Suppressor macrophage treated with lipopolysaccharide for 1 hour (primary cell): ENCODE data around the gene ADCY5.

Source experiments
- DNase-seq, 3 donors: peaks; one replicate each; pipeline ENCODE4 v3.0.0-alpha.2; 2020 to 2022

ADCY5 gene

DNA sequence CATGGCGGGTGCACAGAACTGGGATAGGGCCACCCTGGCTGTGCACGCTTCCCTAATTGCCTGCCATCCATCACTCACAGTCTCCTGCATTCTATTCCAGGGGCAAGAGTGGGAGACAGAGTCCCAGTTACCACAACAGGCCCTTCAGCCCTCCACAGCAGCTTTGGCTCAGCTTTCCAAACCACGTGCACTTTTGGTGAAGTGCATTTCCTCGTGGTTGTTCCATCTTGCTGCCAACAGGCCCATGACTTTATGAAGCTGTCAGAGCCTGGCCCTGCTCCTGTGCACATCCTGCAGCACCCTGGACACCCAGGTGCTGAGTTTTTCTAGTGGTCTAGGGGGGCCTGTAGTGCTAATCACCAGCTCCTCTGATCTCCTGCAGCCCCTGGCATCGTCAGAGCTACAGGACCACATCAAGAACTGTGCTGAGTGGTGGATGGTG lies 110.2 kb downstream of the ADCY5 start:
- no peak for DNase-seq

DNA sequence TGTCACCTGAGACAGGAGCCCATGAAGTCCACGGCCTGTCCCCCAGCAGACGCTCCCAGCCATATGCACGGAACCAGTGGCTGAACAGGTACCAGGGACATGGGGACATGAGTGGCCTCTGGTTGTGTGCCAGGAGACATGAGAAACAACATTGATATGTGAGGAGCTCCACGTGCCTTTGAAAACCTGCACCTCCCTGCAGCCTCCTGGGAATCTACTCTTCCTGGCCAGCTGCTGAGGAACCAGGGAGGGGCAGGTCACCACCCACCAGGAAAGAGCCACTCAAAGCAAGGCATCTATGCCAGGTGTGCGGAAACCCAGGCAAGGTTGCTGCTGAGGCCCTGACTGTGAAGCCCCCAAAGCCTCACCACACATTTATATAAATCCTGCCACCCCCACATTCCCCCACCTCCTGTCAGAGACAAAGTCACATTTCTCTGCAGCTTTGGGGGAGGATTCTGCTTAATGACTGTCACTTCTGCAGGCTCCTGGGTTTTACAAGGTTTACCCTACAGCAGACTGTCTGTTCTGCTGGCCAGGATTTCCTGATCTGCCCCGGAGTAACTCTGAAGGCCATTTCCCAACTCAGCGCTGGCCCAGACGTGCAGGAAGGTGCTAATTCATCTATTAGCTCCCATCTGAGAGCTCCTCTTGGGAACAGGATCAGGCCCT lies 110.8 kb downstream of the ADCY5 start:
- no peak for DNase-seq

DNA sequence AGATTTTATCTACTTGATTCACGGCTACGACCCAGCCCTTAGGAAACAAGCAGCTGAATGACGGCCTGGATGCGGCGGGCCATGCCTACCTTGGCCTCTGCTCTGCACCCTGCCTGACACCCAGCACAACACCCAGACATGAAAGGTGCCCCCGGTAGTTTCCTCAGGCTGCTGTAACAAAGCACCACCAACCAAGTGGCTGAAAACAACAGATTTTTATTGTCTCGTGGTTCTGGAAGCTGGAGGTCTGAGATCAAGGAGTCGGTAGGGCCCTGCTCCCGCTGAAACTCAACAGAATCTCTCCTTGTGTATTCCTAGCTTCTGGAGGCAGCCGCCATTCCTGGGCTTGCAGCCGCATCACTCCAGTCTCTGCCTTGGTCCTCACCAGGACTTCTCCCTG lies 111.7 kb downstream of the ADCY5 start:
- no peak for DNase-seq

DNA sequence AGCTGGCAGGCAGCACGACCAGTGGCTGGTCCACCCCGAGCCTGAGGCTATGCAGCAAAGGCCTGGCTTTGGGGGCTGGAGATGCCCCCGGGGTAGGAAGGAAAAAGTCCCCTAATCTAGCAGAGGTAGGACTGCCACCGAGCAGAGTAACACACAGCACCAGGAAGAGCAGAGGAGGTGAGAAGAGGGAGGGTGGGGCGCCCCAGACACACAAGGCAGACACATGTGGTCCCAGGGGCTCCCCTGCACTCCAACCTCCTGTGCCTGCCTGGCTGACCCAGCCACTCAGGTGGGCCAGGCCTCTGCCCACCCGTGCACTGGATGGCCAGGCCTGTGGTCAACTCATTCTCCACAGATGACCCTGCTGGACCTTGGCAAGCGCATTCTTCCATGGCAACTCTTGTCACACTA lies 112.4 kb downstream of the ADCY5 start:
- DNase-seq, result no peak

DNA sequence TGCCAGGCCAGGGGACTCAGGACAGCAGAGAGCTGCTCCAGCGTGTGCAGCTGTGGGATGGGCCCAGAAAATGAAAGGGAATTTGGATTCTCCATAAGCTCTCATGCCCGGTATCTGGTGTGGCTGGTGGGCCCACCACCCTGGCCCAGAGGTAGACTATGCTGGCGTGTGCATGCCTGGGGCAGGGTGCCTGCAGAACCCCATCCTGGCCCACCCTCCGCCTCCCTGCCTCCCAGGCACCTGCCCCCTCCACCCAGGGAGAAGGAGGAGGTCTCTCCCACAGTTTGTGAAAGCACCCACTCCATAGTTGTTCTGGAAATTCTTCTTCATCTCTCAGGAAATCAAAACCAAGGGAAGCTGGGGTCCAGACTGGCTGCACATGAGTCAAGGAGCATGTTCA lies 112.9 kb downstream of the ADCY5 start:
- DNase-seq, result no peak

DNA sequence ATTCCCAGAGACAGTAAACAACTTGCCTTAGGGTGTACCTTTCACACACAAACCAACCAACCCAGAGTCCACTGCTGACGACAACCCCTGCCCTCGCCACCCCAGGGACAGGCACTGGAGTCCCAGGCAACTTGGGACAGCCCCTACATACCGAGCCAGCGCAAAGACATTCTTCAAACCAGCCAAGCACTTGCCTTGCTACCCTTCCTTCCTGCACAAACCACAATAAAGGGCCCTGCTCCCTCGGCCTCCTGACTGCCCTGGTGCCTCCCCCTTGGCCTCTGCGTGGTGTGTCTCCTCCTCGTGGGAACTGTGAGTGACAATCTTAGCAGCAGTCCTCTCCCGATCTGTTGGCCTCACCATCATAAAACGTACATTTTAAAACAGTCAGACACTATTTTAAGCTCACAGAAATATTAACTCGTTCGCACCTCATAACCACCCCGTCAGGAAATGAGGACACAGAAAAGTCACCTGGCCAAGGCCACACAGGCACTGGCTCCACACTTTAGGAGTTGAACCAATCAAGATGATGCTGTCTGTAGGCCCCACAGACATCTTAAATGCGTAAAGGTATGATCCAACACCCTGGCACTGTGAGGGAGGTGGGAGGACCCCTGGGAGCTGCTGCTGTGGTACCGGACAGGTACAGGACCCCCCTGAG lies 113.8 kb downstream of the ADCY5 start:
- no peak for DNase-seq

DNA sequence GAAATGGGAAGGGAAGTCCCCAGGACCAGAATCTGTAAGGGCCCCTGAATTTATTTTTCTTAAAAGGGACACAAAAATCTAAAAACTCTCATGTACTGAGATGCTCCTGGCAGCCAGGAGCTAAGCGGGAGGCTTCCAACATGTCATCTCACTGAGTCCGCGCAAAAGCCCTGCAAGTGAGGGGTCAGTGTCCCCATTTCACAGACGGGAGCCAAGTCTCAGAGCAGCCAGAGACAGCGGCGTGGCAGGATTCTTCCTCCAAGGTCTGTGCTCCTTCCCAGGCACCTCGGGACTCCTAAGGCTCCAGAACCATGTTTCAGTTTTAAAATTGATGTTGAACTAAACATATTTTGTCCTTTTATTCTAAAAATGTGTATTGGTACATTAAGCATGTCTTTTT lies 114.8 kb downstream of the ADCY5 start:
- DNase-seq, result no peak

DNA sequence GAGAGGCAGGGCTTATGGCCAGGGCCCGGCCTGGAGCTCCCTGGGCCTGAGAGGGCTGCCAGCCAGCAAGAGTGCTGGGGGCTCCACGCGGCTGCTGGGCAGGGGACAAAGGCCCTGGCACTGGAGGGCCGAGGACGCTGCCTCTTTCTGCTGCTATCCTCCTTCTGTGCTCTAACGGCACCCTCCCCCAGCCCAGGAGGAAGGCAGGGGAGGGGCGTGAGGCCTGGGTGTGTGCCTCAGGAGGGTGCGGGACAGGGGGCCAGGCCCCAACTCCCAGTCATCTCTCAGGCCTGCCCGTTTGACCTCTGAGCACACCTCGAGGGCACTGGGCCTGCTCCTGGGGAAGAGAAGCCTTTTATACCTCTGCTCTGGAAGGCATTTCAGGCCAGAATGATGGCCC lies 115.5 kb downstream of the ADCY5 start:
- no peak for DNase-seq

DNA sequence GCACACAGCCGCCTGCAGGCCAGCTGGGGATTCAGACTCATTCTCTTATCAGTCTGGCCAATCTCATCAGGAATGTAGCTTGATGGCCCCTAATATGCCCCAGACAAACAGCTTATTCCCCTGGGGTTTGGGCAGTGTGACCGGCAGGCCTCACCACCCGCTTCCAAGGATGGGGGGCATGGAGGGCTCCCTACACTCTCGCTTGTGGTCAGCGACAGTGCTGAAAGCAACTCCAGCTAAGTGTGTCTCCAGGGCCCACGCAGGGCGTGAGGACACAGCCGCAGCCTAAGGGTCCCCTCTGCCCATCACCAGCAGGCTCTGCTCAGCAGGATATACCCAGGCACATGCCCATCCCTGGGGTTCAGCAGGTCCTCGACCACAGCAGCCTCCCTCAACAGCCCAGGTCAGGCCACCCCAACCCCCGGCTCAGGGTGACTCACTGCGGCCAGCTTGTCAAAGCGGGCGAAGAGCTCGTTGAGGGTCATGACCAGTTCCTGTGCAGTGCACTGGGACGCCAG lies 116.7 kb downstream of the ADCY5 start:
- DNase-seq, result no peak

DNA sequence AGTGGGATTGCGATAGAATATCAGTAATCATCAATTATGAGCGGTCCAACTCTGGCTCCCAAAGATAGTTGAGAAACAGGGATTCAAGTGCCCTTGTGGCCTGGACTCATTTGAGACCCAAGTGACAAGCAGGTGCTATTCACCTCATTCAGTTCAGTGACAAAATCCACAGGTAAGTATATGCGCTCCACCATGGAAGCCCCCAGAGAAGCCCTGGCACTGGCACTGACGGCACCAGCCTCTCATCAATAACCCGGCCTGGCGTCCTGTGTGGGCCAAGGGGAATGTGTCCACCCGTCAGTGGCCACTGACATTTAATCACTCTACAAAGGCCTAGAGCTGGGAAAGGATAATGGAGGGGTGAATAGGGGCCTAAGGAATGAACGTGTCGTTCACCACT lies 117.2 kb downstream of the ADCY5 start:
- DNase-seq, result no peak

DNA sequence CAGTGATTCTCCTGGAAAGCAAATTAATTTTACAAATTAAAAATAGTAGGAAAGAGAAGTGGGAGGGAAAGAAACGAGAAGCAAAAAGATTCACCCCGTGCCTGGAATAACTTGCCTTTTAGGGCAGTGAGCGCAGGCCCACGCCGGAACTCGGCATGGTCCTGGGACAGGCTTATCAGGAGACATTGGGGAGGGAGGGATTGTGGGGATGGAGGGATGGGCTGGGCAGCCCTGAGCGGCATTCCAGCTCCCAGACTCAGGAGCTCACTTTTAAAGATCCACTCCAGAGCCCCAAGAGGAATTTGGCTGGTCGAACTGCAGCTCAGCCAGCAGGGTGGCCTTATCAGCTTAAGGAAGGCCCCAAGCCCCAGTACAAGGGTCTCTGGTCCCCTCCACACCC lies 117.9 kb downstream of the ADCY5 start:
- DNase-seq, result no peak

DNA sequence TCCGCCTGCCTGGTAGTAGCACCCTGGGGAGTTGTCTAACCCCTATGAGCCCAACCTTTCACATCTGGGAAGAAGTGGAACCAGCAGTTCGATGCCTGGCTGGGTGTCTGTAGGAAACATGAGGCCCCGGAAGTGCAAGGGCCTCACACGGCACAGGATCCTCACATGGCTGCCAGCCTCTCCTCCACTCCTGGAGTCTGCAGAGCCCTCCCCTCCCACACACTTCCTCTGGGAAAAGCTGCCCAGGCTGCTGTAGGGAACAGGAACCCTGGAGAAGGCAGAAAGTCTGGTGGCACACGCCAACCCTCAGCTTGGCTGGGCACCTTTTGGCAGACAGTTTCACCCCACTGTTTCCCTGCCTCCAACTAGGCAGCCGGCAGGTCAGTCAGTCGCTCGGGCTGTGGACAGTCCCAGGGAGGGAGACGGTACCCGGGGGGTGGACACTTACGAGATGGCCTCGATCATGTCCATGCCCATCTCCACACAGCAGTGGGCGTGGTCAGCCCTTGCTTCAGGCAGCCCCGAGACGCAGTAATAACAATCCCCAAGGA lies 118.4 kb downstream of the ADCY5 start:
- no peak for DNase-seq

DNA sequence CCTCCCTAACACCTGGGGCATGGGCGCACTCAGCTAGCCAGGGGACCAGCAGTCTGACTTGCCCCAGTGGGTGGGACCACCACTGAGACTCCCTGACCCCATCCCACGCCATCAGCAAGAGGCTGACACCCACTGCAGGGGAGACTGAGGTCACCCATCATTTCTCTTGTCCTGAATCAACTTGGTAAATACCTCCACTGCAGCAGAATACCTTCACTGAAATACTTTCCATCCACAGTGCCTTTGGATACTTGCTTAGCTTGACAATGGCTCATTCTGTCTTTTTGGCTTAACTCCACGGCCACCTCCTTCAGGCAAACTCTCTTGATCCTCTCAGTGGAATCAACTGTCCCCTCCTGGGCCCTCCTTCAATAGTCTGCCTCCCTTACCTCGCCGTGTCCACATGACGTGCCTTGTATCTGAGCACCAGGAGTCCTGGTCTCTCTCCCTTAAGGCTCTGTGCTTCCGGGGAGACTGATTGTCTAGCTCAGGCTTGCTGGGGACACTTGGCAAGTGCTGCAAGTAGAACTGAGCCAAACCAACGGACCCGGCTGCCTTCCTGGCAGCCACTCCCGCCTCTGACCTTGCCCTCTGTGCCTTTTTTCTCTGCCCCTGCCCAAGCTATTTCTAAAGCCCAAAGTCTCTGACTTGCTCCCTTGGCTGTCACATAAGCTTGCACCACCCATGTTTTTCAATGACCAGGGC lies 119.1 kb downstream of the ADCY5 start:
- no peak for DNase-seq

DNA sequence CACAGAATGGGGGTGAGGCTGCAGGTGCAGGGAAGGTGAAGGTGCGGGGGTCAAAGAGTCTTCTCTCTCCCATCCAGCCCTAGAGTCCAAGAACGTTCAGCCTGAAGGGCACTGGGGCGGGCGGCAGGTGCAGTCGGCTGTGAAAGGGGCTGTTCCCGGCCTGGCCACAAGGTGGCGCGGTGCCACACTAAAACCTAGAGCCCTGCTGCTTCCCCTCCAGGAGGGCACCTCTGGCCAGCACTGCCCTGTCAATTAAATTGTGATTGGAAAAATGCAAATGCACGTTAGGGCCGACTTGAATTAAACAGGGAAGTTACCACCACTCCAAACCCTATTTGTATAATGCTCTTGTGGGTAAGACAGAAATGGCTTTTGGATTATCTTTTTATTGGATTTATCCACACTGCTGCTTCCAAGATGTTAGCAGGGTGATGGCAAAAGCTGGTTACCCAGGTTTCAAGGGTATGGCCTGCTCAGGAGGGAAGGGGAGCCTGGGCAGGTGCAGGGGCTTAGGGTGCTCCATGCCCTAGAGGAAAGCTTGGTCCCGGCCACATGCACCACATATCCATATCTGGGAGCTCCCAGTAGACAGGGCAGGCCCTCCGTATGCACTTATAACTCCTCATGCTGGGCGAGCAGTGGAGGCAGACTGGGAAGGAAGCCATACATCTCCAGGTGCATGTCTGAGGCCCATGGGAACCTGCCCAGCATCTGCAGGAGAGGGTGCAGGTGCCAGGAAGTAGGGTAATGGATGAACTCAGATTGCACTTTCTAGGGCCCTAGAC lies 119.8 kb downstream of the ADCY5 start:
- DNase-seq, result peak; percentile 65 to 85 (median 78)

DNA sequence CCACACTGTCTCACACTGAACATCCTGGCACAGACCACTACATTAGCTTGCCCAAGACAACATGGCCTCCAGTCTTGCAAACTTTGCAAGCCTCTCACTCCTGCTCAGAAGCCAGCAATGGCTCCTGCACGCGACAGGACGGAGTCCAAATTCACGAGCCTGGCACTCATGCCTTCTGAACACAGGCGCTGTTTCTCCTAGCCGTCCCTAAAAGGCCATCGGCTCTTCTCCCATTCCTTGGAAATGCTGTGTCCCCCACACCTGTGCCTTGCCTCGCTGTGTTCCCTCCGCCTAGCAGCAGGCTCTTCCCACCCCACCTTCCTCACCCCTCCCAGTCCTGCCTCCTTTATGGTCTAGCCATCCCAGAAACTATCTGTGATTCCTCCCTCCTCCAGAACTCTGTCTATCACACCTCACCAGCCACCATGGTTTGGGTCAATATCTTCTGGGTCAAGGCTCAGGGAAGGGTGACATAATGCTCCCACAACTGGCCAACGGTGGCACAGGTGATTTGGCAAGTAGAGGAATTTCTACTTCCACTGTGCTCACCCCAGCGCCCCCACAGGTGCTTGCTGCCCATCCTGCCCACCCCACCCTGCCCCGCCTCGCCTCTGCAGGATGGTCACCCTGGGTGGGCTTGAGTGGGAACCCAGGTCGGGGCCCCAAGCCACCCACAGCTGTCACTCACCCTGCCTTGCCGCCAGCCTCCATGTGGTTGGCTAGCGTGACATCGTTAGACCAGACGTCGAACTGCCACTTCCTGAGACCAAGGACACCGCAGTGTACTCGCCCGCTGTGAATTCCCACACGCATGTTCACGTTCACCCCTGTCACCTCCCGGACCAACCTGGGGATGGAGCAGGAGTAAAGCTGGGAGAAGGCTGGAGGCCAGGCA lies 120.7 kb downstream of the ADCY5 start:
- no peak for DNase-seq

DNA sequence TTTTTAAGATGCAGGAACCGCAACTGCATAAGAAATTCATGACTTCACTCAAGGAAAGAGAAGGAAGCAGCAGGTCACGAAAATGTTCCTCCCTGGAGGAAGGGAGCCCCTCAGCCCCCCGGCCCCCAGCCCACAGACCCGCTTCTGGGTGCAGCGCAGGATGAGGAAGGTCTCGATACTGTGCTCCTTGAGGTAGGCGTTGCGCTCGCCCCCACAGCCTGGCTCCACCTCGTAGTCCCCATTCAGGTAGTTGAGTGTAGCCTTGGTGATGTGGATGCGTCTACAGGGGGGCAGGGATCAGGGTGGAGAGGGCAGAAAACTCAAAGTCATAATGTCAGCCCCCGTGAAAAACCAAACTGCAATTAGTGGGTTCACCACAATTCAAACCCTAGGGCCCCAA lies 121.4 kb downstream of the ADCY5 start:
- DNase-seq, result no peak

DNA sequence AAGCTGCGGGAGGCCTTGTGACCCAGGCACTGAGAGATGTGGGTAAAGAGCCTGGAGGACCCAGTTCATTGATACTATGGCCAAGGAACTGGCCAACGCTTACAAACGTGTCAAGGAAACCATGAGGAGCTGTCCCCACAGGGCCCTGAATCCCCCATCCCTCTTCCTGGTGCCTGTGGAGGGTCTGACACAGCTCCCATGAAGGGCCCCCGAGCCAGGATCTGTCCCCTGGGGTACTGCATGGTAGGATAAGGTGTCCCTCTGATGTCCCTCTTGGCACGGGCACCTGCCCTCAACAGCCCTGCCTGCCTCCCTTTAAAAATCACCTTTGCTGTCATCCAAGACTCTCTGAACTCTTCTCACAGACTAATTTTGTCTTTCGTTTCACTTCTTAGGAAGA lies 122.4 kb downstream of the ADCY5 start:
- DNase-seq, result no peak

DNA sequence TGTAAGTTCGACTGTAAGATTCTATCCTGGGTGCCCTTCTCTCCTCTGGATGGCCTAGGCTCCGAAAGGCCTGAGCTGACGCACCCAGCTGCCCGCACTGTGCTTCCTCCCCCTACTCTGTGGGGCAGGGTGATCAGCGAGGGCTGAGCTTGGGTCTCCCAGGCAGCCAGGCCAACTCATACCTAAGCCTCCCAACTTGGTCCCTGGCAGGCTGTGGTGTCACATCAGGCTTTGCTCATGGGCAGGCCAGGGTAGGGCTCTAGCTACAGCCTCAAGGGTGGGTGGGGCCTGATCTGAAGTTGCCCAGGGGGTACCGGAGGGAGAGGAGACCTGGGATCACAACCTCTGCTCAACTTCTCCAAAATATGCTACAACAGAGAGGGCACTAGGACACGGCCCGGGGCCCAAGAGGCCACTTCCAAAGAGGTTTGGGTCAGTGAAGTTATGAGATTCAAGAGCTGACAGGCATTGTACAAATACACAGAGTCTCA lies 123.1 kb downstream of the ADCY5 start:
- DNase-seq, result no peak

DNA sequence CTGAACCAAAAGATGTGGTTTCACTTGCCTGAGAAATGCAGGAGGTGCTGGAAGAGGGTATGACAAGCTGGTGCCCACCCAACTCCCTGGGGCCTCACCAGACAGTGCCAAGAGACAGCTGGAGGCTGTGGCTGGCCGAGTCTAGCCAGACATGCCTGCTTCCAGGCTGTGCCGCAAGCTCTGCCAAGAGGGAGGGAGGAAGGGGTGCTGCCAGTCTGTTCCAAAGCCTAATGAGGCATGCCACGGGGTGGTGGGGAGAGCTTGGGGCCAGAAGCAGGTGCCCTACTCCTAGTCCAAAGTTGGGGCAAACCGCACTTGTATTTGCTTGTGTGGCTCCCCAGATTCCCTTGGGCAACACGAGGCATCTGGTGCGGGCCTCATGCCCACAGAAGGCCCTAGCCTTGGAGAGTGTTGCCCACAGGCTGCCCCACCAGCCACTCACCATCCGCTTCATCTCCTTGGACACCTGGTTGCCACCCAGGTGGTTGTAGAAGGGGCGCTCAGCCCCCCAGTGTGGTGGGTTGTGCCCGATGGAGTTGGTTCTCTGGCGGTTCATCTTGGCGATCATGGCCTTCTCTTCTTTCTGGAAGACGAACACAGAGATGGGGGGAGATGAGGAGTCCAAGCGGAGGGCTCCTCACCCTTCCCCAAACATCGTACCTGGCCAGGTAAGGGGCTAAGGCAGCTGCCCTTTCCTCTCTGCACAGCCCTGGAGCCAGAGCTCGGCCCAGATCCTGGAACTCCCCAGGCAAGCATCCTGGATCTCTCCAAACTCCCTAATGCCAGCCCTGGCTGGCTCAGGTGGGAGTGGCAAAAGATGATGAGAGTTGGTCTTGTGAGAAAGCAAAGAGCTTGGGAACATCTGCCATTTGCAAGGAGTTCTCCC lies 123.8 kb downstream of the ADCY5 start:
- no peak for DNase-seq

DNA sequence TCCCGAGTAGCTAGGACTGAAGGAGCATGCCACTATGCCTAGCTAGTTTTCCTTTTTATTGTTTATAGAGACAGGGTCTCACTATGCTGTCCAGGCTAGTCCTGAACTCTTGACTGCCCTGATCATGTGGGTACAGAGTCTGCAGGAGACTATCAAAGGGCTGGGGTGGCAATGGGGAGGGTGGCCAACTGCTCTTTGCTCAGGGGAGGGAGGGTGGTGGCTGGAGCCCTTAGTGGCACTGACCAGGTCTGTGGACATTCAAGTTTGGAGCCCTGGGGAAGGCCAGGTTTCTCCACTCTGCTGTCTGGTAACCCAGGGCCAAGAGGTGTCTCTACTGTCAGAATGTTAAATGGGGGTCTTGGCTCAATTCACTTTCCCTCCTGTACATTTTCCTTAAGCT lies 125.1 kb downstream of the ADCY5 start:
- no peak for DNase-seq

DNA sequence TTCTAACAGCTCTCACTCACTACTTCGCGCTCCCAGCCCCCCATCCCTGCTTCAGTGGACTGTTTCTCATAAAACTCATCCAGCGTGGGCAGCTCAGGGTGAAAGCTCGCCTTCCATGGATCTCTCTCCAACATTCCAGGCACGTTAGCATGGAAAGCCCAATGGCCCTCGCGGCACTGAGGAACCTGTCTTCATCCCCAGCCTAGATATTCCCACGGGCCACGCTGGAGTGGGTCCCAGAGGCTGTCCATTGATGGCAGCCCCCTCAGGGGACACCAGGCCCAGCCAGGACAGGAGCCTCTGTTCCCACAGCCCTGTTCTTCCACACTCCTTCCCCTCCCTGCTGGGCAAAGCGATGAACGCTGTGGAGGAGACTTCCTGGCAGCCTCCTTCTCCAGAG lies 126.0 kb downstream of the ADCY5 start:
- DNase-seq, result no peak
